ENCODE data around the gene PI4KA.

- TF ChIP-seq ZBTB33 (IDR thresholded peaks at IDR 0.05; ENCODE audit: borderline replicate concordance, low read depth) (no peak), RAD21 (IDR thresholded peaks at IDR 0.05; ENCODE audit: low read length) (no peak), POLR2AphosphoS5 (IDR thresholded peaks at IDR 0.05; ENCODE audit: low read depth, low read length) (no peak), JUND (IDR thresholded peaks at IDR 0.05) (no peak), GATA2 (CRISPR knock-in tag; IDR thresholded peaks at IDR 0.05) (0 out of 2 replicates have a peak, but pooled peaks have one; percentile 16), EZH2phosphoT487 (IDR thresholded peaks at IDR 0.05; ENCODE audit: borderline replicate concordance, low read depth) (no peak)
- TF ChIP-seq, protein P1, sequence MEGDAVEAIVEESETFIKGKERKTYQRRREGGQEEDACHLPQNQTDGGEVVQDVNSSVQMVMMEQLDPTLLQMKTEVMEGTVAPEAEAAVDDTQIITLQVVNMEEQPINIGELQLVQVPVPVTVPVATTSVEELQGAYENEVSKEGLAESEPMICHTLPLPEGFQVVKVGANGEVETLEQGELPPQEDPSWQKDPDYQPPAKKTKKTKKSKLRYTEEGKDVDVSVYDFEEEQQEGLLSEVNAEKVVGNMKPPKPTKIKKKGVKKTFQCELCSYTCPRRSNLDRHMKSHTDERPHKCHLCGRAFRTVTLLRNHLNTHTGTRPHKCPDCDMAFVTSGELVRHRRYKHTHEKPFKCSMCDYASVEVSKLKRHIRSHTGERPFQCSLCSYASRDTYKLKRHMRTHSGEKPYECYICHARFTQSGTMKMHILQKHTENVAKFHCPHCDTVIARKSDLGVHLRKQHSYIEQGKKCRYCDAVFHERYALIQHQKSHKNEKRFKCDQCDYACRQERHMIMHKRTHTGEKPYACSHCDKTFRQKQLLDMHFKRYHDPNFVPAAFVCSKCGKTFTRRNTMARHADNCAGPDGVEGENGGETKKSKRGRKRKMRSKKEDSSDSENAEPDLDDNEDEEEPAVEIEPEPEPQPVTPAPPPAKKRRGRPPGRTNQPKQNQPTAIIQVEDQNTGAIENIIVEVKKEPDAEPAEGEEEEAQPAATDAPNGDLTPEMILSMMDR (IDR thresholded peaks at IDR 0.05), result no peak
Observed at GRCh38 chr22:20741008-20741633, 117.5 kb downstream of the PI4KA start.

Measured in SK-N-SH (cell line).